GM12873 (cell line): ENCODE measurements around the gene UNKL.

ENCODE experiments used
- CTCF ChIP-seq: IDR thresholded peaks from 2 replicates; pipeline ENCODE4 v1.5.1; 2012; ENCODE audit warnings: low read depth, mild to moderate bottlenecking, moderate library complexity, low read length, control low read depth; ENCODE audit not compliant: insufficient read depth; ENCODE audit errors: missing control alignments

Gene UNKL

GRCh38 chr16:1422076-1422475, 7.6 kb upstream of the UNKL start:
- no peak for TF ChIP-seq CTCF

DNA sequence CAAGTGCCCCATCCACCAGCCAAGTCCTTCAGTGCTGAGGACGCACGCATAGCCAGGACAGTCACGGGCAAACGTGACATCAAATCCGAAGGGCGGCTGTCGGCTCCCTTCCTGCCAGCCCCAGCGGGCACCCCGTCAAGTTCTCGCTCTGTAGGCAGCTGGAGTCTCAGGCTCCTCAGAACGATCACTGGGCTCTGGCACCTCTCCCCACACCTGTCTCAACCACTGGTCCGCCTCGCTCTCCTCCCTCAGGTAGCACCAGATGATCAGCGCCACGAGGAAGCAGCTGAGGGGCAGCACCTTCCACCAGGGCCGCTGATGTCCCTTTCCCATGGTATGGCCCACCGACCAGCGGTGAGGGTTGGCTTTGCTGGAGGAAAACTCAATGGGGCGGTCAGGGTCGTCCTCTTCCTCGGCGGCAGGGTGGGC, 5.6 kb upstream of the UNKL start:
- TF ChIP-seq CTCF = no peak

DNA sequence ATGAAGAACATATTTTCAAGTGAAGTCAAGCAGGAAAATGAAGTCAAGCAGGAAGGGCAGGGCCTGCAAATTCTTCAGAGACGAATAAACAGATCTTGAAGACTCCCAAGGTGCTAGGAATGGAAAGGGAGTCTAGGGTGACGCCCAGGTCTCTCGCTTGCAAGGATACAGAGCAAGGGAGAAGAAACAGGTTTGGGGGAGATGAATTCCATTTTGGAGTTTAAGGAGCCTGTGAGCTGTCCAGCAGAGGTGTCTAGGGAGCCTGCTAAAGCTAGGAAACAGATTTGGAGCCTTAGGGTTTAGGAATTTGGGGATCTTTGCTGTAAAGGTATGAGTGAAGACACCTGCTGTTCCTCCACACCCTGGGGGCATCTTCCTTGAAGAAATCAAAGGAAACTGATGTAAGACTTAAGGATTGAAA, 2.0 kb upstream of the UNKL start:
- TF ChIP-seq CTCF = no peak

DNA sequence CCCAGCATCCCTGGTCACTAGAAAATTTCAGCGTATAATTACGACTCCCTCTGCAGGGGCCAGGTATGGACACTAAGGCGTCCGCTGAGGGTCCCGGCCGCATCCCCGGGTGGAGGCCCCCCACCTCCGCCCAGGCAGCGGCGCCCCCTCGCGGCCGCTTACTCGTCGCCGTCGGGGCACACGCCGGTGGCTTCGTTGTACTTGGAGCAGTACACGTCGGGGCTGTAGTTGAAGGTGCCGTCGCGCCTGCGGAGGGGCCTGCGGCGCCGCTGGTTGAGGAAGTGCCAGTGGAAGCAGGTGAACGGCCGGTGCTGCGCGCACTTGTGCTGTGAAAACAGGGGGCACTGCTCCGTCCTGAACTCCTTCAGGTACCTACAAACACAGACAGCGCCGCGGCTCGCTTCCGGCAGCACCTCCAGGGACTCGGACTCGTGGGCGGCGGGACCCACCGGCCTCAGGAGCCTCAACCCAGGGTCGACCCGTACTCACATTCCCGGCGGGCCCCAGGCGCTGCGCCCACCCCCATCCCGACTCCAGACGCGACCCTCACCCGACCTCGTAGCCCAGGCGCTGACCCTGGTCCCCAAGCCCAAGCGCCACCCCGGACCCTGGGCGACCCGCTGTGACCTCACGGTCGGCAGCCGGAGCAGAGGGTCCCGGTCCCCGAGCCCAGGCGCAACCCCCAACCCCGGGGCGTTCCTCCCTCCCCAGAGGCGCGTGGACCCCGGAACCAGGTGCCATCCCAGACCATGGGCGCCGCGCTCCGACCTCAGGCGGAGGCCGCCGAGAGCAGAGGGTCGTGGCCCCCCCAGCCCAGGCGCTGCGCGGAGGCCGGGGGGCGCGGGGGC, 596 bp downstream of the UNKL start:
- TF ChIP-seq CTCF = peak; percentile 69

GRCh38 chr16:1412847-1413246, 1.7 kb downstream of the UNKL start:
- no peak for TF ChIP-seq CTCF

GRCh38 chr16:1408171-1408837, 6.2 kb downstream of the UNKL start:
- no peak for TF ChIP-seq CTCF

- TF ChIP-seq CTCF = no peak
These were observed 6.8 kb downstream of the UNKL start for GRCh38 chr16:1407753-1408152.
